ENCODE measurements around the gene FLII. TPM values are rescaled to one million over a fixed set of nuclear protein-coding genes. Genes with fewer than 3 reads are reported as not detected.

The FLII gene
- total and polyA plus RNA-seq, 2 of the 13 experiments (the other 11 are each of a cell fraction or from before 2014, with no cell fraction given): 130 to 303 TPM

DNA sequence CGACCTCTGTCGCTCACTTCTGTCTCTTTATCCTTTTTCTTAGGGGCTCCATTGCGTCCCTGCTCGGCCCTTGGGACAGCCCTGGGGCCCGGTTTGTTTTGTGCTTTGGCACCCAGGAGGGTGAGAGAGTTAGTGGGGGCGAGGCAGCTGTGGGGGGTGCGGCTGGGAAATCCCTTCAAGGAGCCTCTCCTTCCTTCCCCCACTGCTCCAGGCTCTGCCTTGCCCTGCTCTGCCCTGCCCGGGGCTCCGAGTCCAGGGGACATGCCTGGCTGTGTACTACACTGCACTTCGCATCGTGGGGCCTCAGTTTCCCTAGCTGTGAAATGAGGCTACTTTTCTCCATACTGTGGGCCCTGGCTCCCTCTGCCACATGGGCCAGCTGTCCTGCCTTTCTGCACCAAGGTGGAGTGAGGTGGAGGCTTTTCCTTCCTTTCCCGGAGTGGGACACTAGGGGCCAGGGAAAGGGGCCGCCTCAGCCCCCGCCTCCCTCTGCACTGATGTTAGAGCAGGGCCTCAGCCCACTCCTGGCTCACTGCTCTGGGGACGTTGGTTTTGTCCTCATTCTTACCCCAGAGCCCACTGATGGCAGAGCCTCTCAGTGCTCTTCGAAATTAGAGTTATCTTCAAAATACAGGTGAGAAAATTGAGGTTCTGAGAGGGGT lies 32.1 kb downstream of the FLII start:
- Histone ChIP-seq H2AFZ (ENCODE audit: low read length) (no peak overlapping the region), H3K9me3 (ENCODE audit: low read length) (no peaks in the 10 kb centered on the region), H3K4me3 (replicated peaks in 1 of 3; ENCODE audit: insufficient read depth in 1 of 3, low read depth in 2 of 3, low read length in 3 of 3) (peak overlapping the region; percentile 85 to 96 (median 89)), H3K79me2 (ENCODE audit: insufficient read depth, low read length) (peaks cover 21% of the 10 kb centered on the region), H3K36me3 (replicated peaks in 1 of 2; ENCODE audit: control insufficient read depth in 1 of 2, insufficient read depth in 2 of 2, low read length in 2 of 2) (no peaks in the 10 kb centered on the region), H3K27me3 (ENCODE audit: control insufficient read depth in 1 of 2, insufficient read depth in 2 of 2, low read length in 2 of 2) (no peaks in the 10 kb centered on the region; a peak in 1 of 5 replicates), H3K4me2 (ENCODE audit: low read depth, low read length) (peak overlapping the region; percentile 97), H3K9ac (ENCODE audit: insufficient read depth, low read depth, low read length) (peak overlapping the region; percentile 79; the same call in 1 of the 2 replicates), H3K4me1 (ENCODE audit: insufficient read depth, low read length) (peaks cover 54% of the 10 kb centered on the region), H4K20me1 (ENCODE audit: insufficient read depth, low read length) (peaks cover 4% of the 10 kb centered on the region; the same call in 1 of the 2 replicates), H3K27ac (ENCODE audit: extremely low read length, insufficient read depth, low read length) (no peak overlapping the region)
- WGBS (ENCODE audit: low lambda C conversion rate): 23% methylated on average over 15 of the region's 16 CpGs
- intact Hi-C loops (cut with micrococcal nuclease; ENCODE audit: unreplicated experiment): no loop called here
- in situ Hi-C loops (cut with HindIII; ENCODE audit: extremely low pct_ligation_motif_present, low pct_unique_long_range_greater_than_20kb): no loop called here
- FAIRE-seq (no peak), DNase-seq (ENCODE audit: low spot score) (no peak), ATAC-seq (no peak)
- POLR2A ChIA-PET: interaction anchor here (3.2 kb wide), 1 partner anchor 43 kb away, joined by 29 read pairs; the partner anchor contains the start of gene ALKBH5
- CTCF ChIA-PET (ENCODE audit: low intra/inter-chr PET ratio, low total read pairs): no interaction called here
- BruUV-seq (replicated peaks): TSS peak; percentile 57
- no peak for TF ChIP-seq ZFP36L1 (CRISPR knock-in tag; IDR thresholded peaks at IDR 0.05)
- TF ChIP-seq ARHGAP35 (CRISPR knock-in tag; IDR thresholded peaks at IDR 0.05; ENCODE audit: borderline replicate concordance): no peak
- no peak for TF ChIP-seq PAF1 (CRISPR knock-in tag; IDR thresholded peaks at IDR 0.05)
- no peak for TF ChIP-seq RAD21 (CRISPR knock-in tag; IDR thresholded peaks at IDR 0.05)
- no peak for TF ChIP-seq ZNF446 (CRISPR knock-in tag; IDR thresholded peaks at IDR 0.05)
- TF ChIP-seq, protein P1, sequence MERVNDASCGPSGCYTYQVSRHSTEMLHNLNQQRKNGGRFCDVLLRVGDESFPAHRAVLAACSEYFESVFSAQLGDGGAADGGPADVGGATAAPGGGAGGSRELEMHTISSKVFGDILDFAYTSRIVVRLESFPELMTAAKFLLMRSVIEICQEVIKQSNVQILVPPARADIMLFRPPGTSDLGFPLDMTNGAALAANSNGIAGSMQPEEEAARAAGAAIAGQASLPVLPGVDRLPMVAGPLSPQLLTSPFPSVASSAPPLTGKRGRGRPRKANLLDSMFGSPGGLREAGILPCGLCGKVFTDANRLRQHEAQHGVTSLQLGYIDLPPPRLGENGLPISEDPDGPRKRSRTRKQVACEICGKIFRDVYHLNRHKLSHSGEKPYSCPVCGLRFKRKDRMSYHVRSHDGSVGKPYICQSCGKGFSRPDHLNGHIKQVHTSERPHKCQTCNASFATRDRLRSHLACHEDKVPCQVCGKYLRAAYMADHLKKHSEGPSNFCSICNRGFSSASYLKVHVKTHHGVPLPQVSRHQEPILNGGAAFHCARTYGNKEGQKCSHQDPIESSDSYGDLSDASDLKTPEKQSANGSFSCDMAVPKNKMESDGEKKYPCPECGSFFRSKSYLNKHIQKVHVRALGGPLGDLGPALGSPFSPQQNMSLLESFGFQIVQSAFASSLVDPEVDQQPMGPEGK (CRISPR knock-in tag; IDR thresholded peaks at IDR 0.05): peak; percentile 41; the same call in 1 of the 2 replicates
- TF ChIP-seq ZMYM4 (CRISPR knock-in tag; IDR thresholded peaks at IDR 0.05): no peak
- no peak for TF ChIP-seq ZBTB42 (CRISPR knock-in tag; IDR thresholded peaks at IDR 0.05)
- no peak for TF ChIP-seq HNF4G (IDR thresholded peaks at IDR 0.05; ENCODE audit: borderline replicate concordance, low read depth, low read length)
- 0 out of 2 replicates have a peak, but pooled peaks have one; percentile 27 for TF ChIP-seq HNF4G (CRISPR knock-in tag; IDR thresholded peaks at IDR 0.05; ENCODE audit: borderline replicate concordance, low read depth)
- no peak for TF ChIP-seq ZNF24 (IDR thresholded peaks at IDR 0.05)
- no peak for TF ChIP-seq GFI1 (CRISPR knock-in tag; IDR thresholded peaks at IDR 0.05; ENCODE audit: borderline replicate concordance)
- TF ChIP-seq ZNF615 (CRISPR knock-in tag; IDR thresholded peaks at IDR 0.05; ENCODE audit: borderline replicate concordance): no peak
- no peak for TF ChIP-seq BORCS8-MEF2B (CRISPR knock-in tag; IDR thresholded peaks at IDR 0.05)
- no peak for TF ChIP-seq ZNF496 (CRISPR knock-in tag; IDR thresholded peaks at IDR 0.05; ENCODE audit: insufficient replicate concordance)
- TF ChIP-seq, protein P2, sequence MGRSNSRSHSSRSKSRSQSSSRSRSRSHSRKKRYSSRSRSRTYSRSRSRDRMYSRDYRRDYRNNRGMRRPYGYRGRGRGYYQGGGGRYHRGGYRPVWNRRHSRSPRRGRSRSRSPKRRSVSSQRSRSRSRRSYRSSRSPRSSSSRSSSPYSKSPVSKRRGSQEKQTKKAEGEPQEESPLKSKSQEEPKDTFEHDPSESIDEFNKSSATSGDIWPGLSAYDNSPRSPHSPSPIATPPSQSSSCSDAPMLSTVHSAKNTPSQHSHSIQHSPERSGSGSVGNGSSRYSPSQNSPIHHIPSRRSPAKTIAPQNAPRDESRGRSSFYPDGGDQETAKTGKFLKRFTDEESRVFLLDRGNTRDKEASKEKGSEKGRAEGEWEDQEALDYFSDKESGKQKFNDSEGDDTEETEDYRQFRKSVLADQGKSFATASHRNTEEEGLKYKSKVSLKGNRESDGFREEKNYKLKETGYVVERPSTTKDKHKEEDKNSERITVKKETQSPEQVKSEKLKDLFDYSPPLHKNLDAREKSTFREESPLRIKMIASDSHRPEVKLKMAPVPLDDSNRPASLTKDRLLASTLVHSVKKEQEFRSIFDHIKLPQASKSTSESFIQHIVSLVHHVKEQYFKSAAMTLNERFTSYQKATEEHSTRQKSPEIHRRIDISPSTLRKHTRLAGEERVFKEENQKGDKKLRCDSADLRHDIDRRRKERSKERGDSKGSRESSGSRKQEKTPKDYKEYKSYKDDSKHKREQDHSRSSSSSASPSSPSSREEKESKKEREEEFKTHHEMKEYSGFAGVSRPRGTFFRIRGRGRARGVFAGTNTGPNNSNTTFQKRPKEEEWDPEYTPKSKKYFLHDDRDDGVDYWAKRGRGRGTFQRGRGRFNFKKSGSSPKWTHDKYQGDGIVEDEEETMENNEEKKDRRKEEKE (IDR thresholded peaks at IDR 0.05): no peak
- TF ChIP-seq, protein P3, sequence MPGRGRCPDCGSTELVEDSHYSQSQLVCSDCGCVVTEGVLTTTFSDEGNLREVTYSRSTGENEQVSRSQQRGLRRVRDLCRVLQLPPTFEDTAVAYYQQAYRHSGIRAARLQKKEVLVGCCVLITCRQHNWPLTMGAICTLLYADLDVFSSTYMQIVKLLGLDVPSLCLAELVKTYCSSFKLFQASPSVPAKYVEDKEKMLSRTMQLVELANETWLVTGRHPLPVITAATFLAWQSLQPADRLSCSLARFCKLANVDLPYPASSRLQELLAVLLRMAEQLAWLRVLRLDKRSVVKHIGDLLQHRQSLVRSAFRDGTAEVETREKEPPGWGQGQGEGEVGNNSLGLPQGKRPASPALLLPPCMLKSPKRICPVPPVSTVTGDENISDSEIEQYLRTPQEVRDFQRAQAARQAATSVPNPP (CRISPR knock-in tag; IDR thresholded peaks at IDR 0.05): no peak
- TF ChIP-seq SYNCRIP (IDR thresholded peaks at IDR 0.05; ENCODE audit: insufficient read depth, low read depth, low read length): no peak

Data from HepG2 (cell line).